GM23248 (cell line): ENCODE measurements around the gene FN3KRP.

Experiments used
- EZH2 ChIP-seq: fragments of 200-600 bp; sonication (generic); IDR thresholded peaks from 2 replicates; pipeline ENCODE4 v1.6.1; 2018; ENCODE audit warnings: antibody characterized with exemption, mild to moderate bottlenecking; ENCODE audit not compliant: insufficient read depth, poor library complexity, severe bottlenecking
- EZH2phosphoT487 ChIP-seq: fragments of 200-600 bp; sonication (generic); IDR thresholded peaks from 2 replicates; pipeline ENCODE4 v1.6.1; 2018; ENCODE audit warnings: antibody characterized with exemption, moderate library complexity, mild to moderate bottlenecking, low read depth; ENCODE audit not compliant: insufficient read depth

GRCh38 chr17:82722341-82723013 is 6.0 kb downstream of the FN3KRP start:
- TF ChIP-seq EZH2: no peak
- no peak for TF ChIP-seq EZH2phosphoT487
